ENCODE results near the gene TEF.

GRCh38 chr22:41343300-41343699 lies 38.4 kb upstream of the TEF start:
- TF ChIP-seq CTCF (IDR thresholded peaks at IDR 0.05) = no peak
- no peak for TF ChIP-seq POLR2A (IDR thresholded peaks at IDR 0.05)

Data from uterus (tissue), 2 donors.